Keratinocyte (primary cell): ENCODE results near the gene TMEM163. TPM values are rescaled to one million over a fixed set of nuclear protein-coding genes. Genes with fewer than 3 reads are reported as not detected.

Experiments used
- DNase-seq: peaks from one replicate; pipeline ENCODE4 v3.0.0-alpha.2; 2011; ENCODE audit warnings: low read depth, missing footprints, low spot score
- FAIRE-seq: peaks from 2 replicates; lab custom pipeline; 2011; peaks lifted over from hg19 to GRCh38; lab: Jason Lieb, UNC
- H2AFZ ChIP-seq: 2 replicates; pipeline ENCODE4 v1.6.0; 2012; ENCODE audit warnings: low read length, control low read depth, inconsistent platforms; ENCODE audit not compliant: control insufficient read depth
- H3K27ac ChIP-seq: 2 replicates; pipeline ENCODE4 v1.5.1; 2011; ENCODE audit warnings: low read length; ENCODE audit not compliant: control insufficient read depth, insufficient read depth
- H3K27me3 ChIP-seq: 3 replicates; pipeline ENCODE4 v1.6.0; 2011; ENCODE audit warnings: low read length; ENCODE audit not compliant: control insufficient read depth, insufficient read depth; ENCODE audit errors: extremely low read depth
- H3K36me3 ChIP-seq, 2 experiments: 2 replicates in 1 of 2; 3 replicates in 1 of 2; pipeline ENCODE4 v1.5.1; 2011; ENCODE audit warnings: low read length in 2 of 2, mild to moderate bottlenecking in 1 of 2; ENCODE audit not compliant: control insufficient read depth in 2 of 2, insufficient read depth in 2 of 2; ENCODE audit errors: extremely low read depth in 1 of 2
- H3K4me1 ChIP-seq: 3 replicates; pipeline ENCODE4 v1.5.1; 2011; ENCODE audit warnings: low read length; ENCODE audit not compliant: control insufficient read depth, insufficient read depth; ENCODE audit errors: extremely low read depth
- H3K4me2 ChIP-seq: 3 replicates; pipeline ENCODE4 v1.6.0; 2011; ENCODE audit warnings: low read depth, low read length; ENCODE audit not compliant: control insufficient read depth, insufficient read depth; ENCODE audit errors: extremely low read depth
- H3K4me3 ChIP-seq, 3 experiments: fragments of 200-600 bp in 1 of 3; sonication (generic) in 1 of 3; 2 replicates in 2 of 3; 3 replicates in 1 of 3; pipeline ENCODE4 v1.5.1; 2011 to 2016; ENCODE audit warnings: low read length in 3 of 3, mild to moderate bottlenecking in 3 of 3, control low read depth in 2 of 3, inconsistent platforms in 1 of 3, low read depth in 1 of 3, mixed read lengths in 1 of 3, mixed run types in 1 of 3, moderate library complexity in 1 of 3; ENCODE audit not compliant: control insufficient read depth in 2 of 3, insufficient read depth in 2 of 3; ENCODE audit errors: extremely low read depth in 1 of 3
- H3K79me2 ChIP-seq: 2 replicates; pipeline ENCODE4 v1.6.0; 2012; ENCODE audit warnings: low read length; ENCODE audit not compliant: control insufficient read depth, insufficient read depth
- H3K9ac ChIP-seq: 3 replicates; pipeline ENCODE4 v1.6.0; 2011; ENCODE audit warnings: low read length; ENCODE audit not compliant: control insufficient read depth, insufficient read depth; ENCODE audit errors: extremely low read depth
- H3K9me1 ChIP-seq: 3 replicates; pipeline ENCODE4 v1.6.0; 2011; ENCODE audit warnings: low read length; ENCODE audit not compliant: control insufficient read depth, insufficient read depth; ENCODE audit errors: extremely low read depth
- H3K9me3 ChIP-seq: 2 replicates; pipeline ENCODE4 v1.5.1; 2012; ENCODE audit warnings: low read depth, low read length; ENCODE audit not compliant: control insufficient read depth
- H4K20me1 ChIP-seq: 3 replicates; pipeline ENCODE4 v1.6.0; 2011; ENCODE audit warnings: low read length; ENCODE audit not compliant: control insufficient read depth, insufficient read depth; ENCODE audit errors: extremely low read depth
- CTCF ChIP-seq, 3 experiments: IDR thresholded peaks in 1 of 3; conservative IDR thresholded peaks in 1 of 3; optimal IDR thresholded peaks in 1 of 3; 2 replicates in 2 of 3; 3 replicates in 1 of 3; pipeline versions ENCODE3 to v1.5.1; 2011; ENCODE audit warnings: low read length in 3 of 3, mild to moderate bottlenecking in 3 of 3, moderate library complexity in 2 of 3, control low read depth in 1 of 3, inconsistent platforms in 1 of 3; ENCODE audit not compliant: insufficient read depth in 2 of 3; ENCODE audit errors: extremely low read depth in 1 of 3
- EZH2 ChIP-seq: IDR thresholded peaks from one replicate; pipeline ENCODE4 v1.6.1; 2012; ENCODE audit warnings: inconsistent platforms, mild to moderate bottlenecking, low read length, moderate library complexity
- dilution Hi-C: fragments of 300-500 bp; cut with MboI; formaldehyde crosslinking; loops from one replicate; pipeline ENCODE4 v1.7.0; 2020; ENCODE audit warnings: low sequenced_read_pairs; ENCODE audit not compliant: extremely low pct_ligation_motif_present
- polyA plus RNA-seq, 5 experiments: library from polyadenylated mRNA; depleted of rRNA in 3 of 5; stranded (reverse) in 3 of 5; stranded (forward) in 1 of 5; unstranded in 1 of 5; fragments of >200 nt; gene quantifications; 1 replicate in 1 of 5; 2 replicates in 3 of 5; 3 replicates in 1 of 5; pipeline versions ENCODE4 v1.2.1 to v1.2.3, GENCODE V29; 2011 to 2012; ENCODE audit warnings: missing spikeins in 2 of 5, low read depth in 1 of 5, low replicate concordance in 1 of 5

TMEM163 gene
- polyA plus RNA-seq, 1 donor (not counting 4 experiments of a cell fraction or from before 2014, with no cell fraction given) = not detected

- no peaks in the 10 kb centered on the region for H3K9me3 ChIP-seq
- DNase-seq (no peak), FAIRE-seq (no peak)
- no peaks in the 10 kb centered on the region for H3K9me1 ChIP-seq
- H3K36me3 ChIP-seq = no peaks in the 10 kb centered on the region
- H3K27ac ChIP-seq = no peak overlapping the region
- no peaks in the 10 kb centered on the region for H3K79me2 ChIP-seq
- H3K4me1 ChIP-seq = no peaks in the 10 kb centered on the region
- no peak overlapping the region for H3K4me2 ChIP-seq
- no peak overlapping the region for H3K4me3 ChIP-seq
- H2AFZ ChIP-seq = no peak overlapping the region
- H3K27me3 ChIP-seq = peaks cover 3% of the 10 kb centered on the region
- no peaks in the 10 kb centered on the region for H4K20me1 ChIP-seq
- dilution Hi-C loops = no loop called here
- TF ChIP-seq CTCF (optimal IDR thresholded peaks at IDR 0.05 in 1 of 3, IDR thresholded peaks at IDR 0.05 in 1 of 3, conservative IDR thresholded peaks at IDR 0.05 in 1 of 3; ENCODE audit: extremely low read depth in 1 of 3, insufficient read depth in 2 of 3, low read length in 3 of 3) (no peak), EZH2 (no peak)
- H3K9ac ChIP-seq = no peak overlapping the region
Observed at GRCh38 chr2:134674687-134675086, 44.1 kb downstream of the TMEM163 start.

GRCh38 chr2:134671513-134671912, 47.3 kb downstream of the TMEM163 start:
- Histone ChIP-seq H2AFZ (no peak overlapping the region), H3K9ac (no peak overlapping the region), H4K20me1 (no peaks in the 10 kb centered on the region), H3K36me3 (no peaks in the 10 kb centered on the region), H3K4me3 (no peak overlapping the region), H3K27me3 (peaks cover 8% of the 10 kb centered on the region), H3K4me1 (no peaks in the 10 kb centered on the region), H3K9me3 (no peaks in the 10 kb centered on the region), H3K79me2 (no peaks in the 10 kb centered on the region), H3K27ac (no peak overlapping the region), H3K9me1 (no peaks in the 10 kb centered on the region), H3K4me2 (no peak overlapping the region)
- TF ChIP-seq EZH2 = no peak
- no peak for TF ChIP-seq CTCF (optimal IDR thresholded peaks at IDR 0.05 in 1 of 3, IDR thresholded peaks at IDR 0.05 in 1 of 3, conservative IDR thresholded peaks at IDR 0.05 in 1 of 3; ENCODE audit: extremely low read depth in 1 of 3, insufficient read depth in 2 of 3, low read length in 3 of 3)
- FAIRE-seq = no peak
- dilution Hi-C loops = no loop called here
- DNase-seq = no peak
